PC-3 (cell line): ENCODE data around the gene IGFBP3. TPM values are rescaled to one million over a fixed set of nuclear protein-coding genes. Genes with fewer than 3 reads are reported as not detected.
"Not testable (repeated sequence)": the region's sequence is repeated elsewhere in the genome, so short reads cannot be mapped to it uniquely, and the experiment has no call there.

Experiments
- ATAC-seq: fragments of 200-7000 bp; cut with Tn5 transposase; 2 replicates; pipeline ENCODE4 v1.9.1; 2020; ENCODE audit warnings: mild to moderate bottlenecking, moderate library complexity
- BruUV-seq: library from RNA; stranded (reverse); fragments of 400-500 nt; replicated peaks from 2 replicates; lab custom pipeline; 2021; lab: Mats Ljungman, UMichigan
- CTCF ChIA-PET: fragments of 300-600 bp; sonication (Branson Sonifier 250); formaldehyde crosslinking; loops from one replicate; lab custom pipeline; 2022; ENCODE audit warnings: antibody characterized with exemption; lab: Charles Lee
- POLR2A ChIA-PET: fragments of 300-600 bp; sonication (Branson Sonifier 250); formaldehyde crosslinking; loops from one replicate; lab custom pipeline; 2022; ENCODE audit warnings: antibody characterized with exemption; ENCODE audit not compliant: unreplicated experiment; lab: Charles Lee
- DNase-seq: peaks from one replicate; pipeline ENCODE4 v3.0.0-alpha.2; 2015
- H2AFZ ChIP-seq: fragments of 300-600 bp; sonication (generic); 2 replicates; pipeline ENCODE4 v1.6.0; 2016; ENCODE audit warnings: antibody characterized with exemption, low read length
- H3F3A ChIP-seq: fragments of 300-600 bp; sonication (generic); one replicate; pipeline ENCODE4 v1.6.0; 2017; ENCODE audit warnings: antibody characterized with exemption, low read length, control low read depth, mild to moderate bottlenecking; ENCODE audit not compliant: unreplicated experiment
- H3K27ac ChIP-seq: fragments of 300-600 bp; sonication (generic); 2 replicates; pipeline ENCODE4 v1.5.1; 2016; ENCODE audit warnings: mild to moderate bottlenecking, low read length
- H3K27me3 ChIP-seq: fragments of 300-600 bp; sonication (generic); 2 replicates; pipeline ENCODE4 v1.6.1; 2016; ENCODE audit warnings: low read length, mixed read lengths
- H3K36me3 ChIP-seq: fragments of 300-600 bp; sonication (generic); 2 replicates; pipeline ENCODE4 v1.6.1; 2016; ENCODE audit warnings: low read depth, mixed run types, low read length, mixed read lengths
- H3K4me1 ChIP-seq: fragments of 300-600 bp; sonication (generic); 2 replicates; pipeline ENCODE4 v1.5.1; 2016; ENCODE audit warnings: low read length; ENCODE audit not compliant: insufficient read depth
- H3K4me2 ChIP-seq: fragments of 300-600 bp; sonication (generic); 2 replicates; pipeline ENCODE4 v1.6.0; 2016; ENCODE audit warnings: low read length
- H3K4me3 ChIP-seq: fragments of 300-600 bp; sonication (generic); 2 replicates; pipeline ENCODE4 v1.5.1; 2016; ENCODE audit warnings: mild to moderate bottlenecking, low read length, mixed read lengths
- H3K79me2 ChIP-seq: fragments of 300-600 bp; sonication (generic); 2 replicates; pipeline ENCODE4 v1.6.1; 2017; ENCODE audit warnings: low read length, mixed read lengths
- H3K9ac ChIP-seq: fragments of 300-600 bp; sonication (generic); 2 replicates; pipeline ENCODE4 v1.6.0; 2016; ENCODE audit warnings: mild to moderate bottlenecking, low read length
- H3K9me2 ChIP-seq: fragments of 300-600 bp; sonication (generic); replicated peaks from 2 replicates; pipeline ENCODE4 v1.6.1; 2016; ENCODE audit warnings: mixed run types, low read length, mixed read lengths
- H3K9me3 ChIP-seq: fragments of 300-600 bp; sonication (generic); 2 replicates; pipeline ENCODE4 v1.6.1; 2016; ENCODE audit warnings: low read length, mixed read lengths
- H4K20me1 ChIP-seq: fragments of 300-600 bp; sonication (generic); 2 replicates; pipeline ENCODE4 v1.6.1; 2016; ENCODE audit warnings: low read length, mixed read lengths
- CTCF ChIP-seq: fragments of 300-600 bp; sonication (generic); conservative IDR thresholded peaks from 2 replicates; pipeline ENCODE4 v1.5.1; 2017; ENCODE audit warnings: antibody characterized with exemption, low read depth, mild to moderate bottlenecking, low read length
- EZH2 ChIP-seq: fragments of 300-600 bp; sonication (generic); IDR thresholded peaks from one replicate; pipeline ENCODE4 v1.6.1; 2017; ENCODE audit warnings: antibody characterized with exemption, mild to moderate bottlenecking, low read length; ENCODE audit not compliant: unreplicated experiment
- EZH2phosphoT487 ChIP-seq: fragments of 300-600 bp; sonication (generic); IDR thresholded peaks from 2 replicates; pipeline ENCODE4 v1.6.1; 2018; ENCODE audit warnings: mild to moderate bottlenecking, antibody characterized with exemption, low read length, borderline replicate concordance
- intact Hi-C: fragments of 100-400 bp; cut with micrococcal nuclease; formaldehyde crosslinking; loops from 2 replicates; pipeline ENCODE4 v1.9.0; 2023
- total RNA-seq: library from RNA; depleted of rRNA; stranded (reverse); fragments of >200 nt; gene quantifications from 2 replicates; pipeline ENCODE4 v1.2.3, GENCODE V29; 2014

The IGFBP3 gene
- total RNA-seq, 1 experiment from 2014 or later, result 120 TPM

GRCh38 chr7:45940939-45941338 is 19.9 kb upstream of the IGFBP3 start:
- ChIA-PET POLR2A (no interaction called here), CTCF (no interaction called here)
- Histone ChIP-seq H3K9ac (no peak overlapping the region), H3K9me2 (no peaks in the 10 kb centered on the region), H3F3A (no peaks in the 10 kb centered on the region), H3K36me3 (no peaks in the 10 kb centered on the region), H4K20me1 (no peaks in the 10 kb centered on the region), H3K79me2 (no peaks in the 10 kb centered on the region), H3K9me3 (no peaks in the 10 kb centered on the region), H3K27me3 (no peaks in the 10 kb centered on the region), H3K4me2 (no peak overlapping the region), H3K4me1 (no peaks in the 10 kb centered on the region), H3K27ac (no peak overlapping the region), H3K4me3 (no peak overlapping the region), H2AFZ (no peak overlapping the region)
- TF ChIP-seq EZH2phosphoT487, result no peak
- no peak for TF ChIP-seq CTCF
- no peak for TF ChIP-seq EZH2
- no peak for ATAC-seq
- no peak for DNase-seq
- intact Hi-C loops, result no loop called here
- BruUV-seq, result no TSS peak

GRCh38 chr7:45940237-45940781 is 19.2 kb upstream of the IGFBP3 start:
- POLR2A ChIA-PET, DNase-seq, H2AFZ ChIP-seq, H3F3A ChIP-seq, H3K9me3 ChIP-seq, ATAC-seq, CTCF ChIA-PET, H3K4me3 ChIP-seq, H3K27me3 ChIP-seq, H3K9me2 ChIP-seq, BruUV-seq, intact Hi-C loops, H4K20me1 ChIP-seq, H3K4me1 ChIP-seq, H3K79me2 ChIP-seq, H3K27ac ChIP-seq, H3K36me3 ChIP-seq, H3K4me2 ChIP-seq, H3K9ac ChIP-seq: not testable (repeated sequence)

- POLR2A ChIA-PET, result interaction anchor here (0.7 kb wide), 1 partner anchor 509 kb away, joined by 3 read pairs; no protein-coding TSS in a partner anchor
- CTCF ChIA-PET, result no interaction called here
Observed at GRCh38 chr7:45939574-45939973, 18.5 kb upstream of the IGFBP3 start.

More at GRCh38 chr7:45939574-45939973, 18.5 kb upstream of the IGFBP3 start:
- Histone ChIP-seq H3K36me3 (no peaks in the 10 kb centered on the region), H2AFZ (no peak overlapping the region), H3K9ac (no peak overlapping the region), H3K4me2 (no peak overlapping the region), H3K4me1 (no peaks in the 10 kb centered on the region), H3K9me3 (no peaks in the 10 kb centered on the region), H3K9me2 (no peaks in the 10 kb centered on the region), H3K79me2 (no peaks in the 10 kb centered on the region), H3K27me3 (no peaks in the 10 kb centered on the region), H3K4me3 (no peak overlapping the region), H3K27ac (no peak overlapping the region), H4K20me1 (no peaks in the 10 kb centered on the region), H3F3A (no peaks in the 10 kb centered on the region)
- intact Hi-C loops, result no loop called here
- TF ChIP-seq EZH2phosphoT487 (no peak), CTCF (no peak), EZH2 (no peak)
- BruUV-seq, result no TSS peak
- ATAC-seq (no peak), DNase-seq (no peak)
